OCI-M2 (cell line): Measurements from ENCODE around the gene FOXJ3.

Experiments used
- DNase-seq: peaks from one replicate; lab custom pipeline; 2025; ENCODE audit not compliant: unreplicated experiment; lab: John Stamatoyannopoulos, UW

Gene FOXJ3

GRCh38 chr1:42334240-42335049, 590 bp downstream of the FOXJ3 start:
- no peak for DNase-seq

GRCh38 chr1:42333662-42334239, 1.3 kb downstream of the FOXJ3 start:
- no peak for DNase-seq

- DNase-seq: no peak
Observed at GRCh38 chr1:42332877-42333276, 2.2 kb downstream of the FOXJ3 start.

- no peak for DNase-seq
Observed at GRCh38 chr1:42330215-42330614, 4.8 kb downstream of the FOXJ3 start.

- no peak for DNase-seq
Observed at GRCh38 chr1:42328916-42329496, 6.0 kb downstream of the FOXJ3 start.

- no peak for DNase-seq
Observed at GRCh38 chr1:42328047-42328625, 6.9 kb downstream of the FOXJ3 start.

- no peak for DNase-seq
Observed at GRCh38 chr1:42325014-42325402, 10.0 kb downstream of the FOXJ3 start.

GRCh38 chr1:42324398-42325013, 10.5 kb downstream of the FOXJ3 start:
- DNase-seq: no peak

- no peak for DNase-seq
Observed at GRCh38 chr1:42323551-42323950, 11.5 kb downstream of the FOXJ3 start.

- DNase-seq: no peak
Observed at GRCh38 chr1:42322577-42322976, 12.5 kb downstream of the FOXJ3 start.

- DNase-seq: no peak
Observed at GRCh38 chr1:42321731-42322130, 13.3 kb downstream of the FOXJ3 start.

GRCh38 chr1:42320708-42321107, 14.3 kb downstream of the FOXJ3 start:
- no peak for DNase-seq

- DNase-seq: no peak
Observed at GRCh38 chr1:42319871-42320484, 15.1 kb downstream of the FOXJ3 start.

GRCh38 chr1:42319128-42319851, 15.7 kb downstream of the FOXJ3 start:
- no peak for DNase-seq

- no peak for DNase-seq
Observed at GRCh38 chr1:42318601-42319000, 16.4 kb downstream of the FOXJ3 start.

GRCh38 chr1:42317308-42317707, 17.7 kb downstream of the FOXJ3 start:
- DNase-seq: no peak

GRCh38 chr1:42316292-42316691, 18.7 kb downstream of the FOXJ3 start:
- no peak for DNase-seq

GRCh38 chr1:42315500-42315899, 19.5 kb downstream of the FOXJ3 start:
- no peak for DNase-seq

- no peak for DNase-seq
Observed at GRCh38 chr1:42313970-42314369, 21.1 kb downstream of the FOXJ3 start.

- DNase-seq: no peak
Observed at GRCh38 chr1:42312576-42313212, 22.3 kb downstream of the FOXJ3 start.
